DND-41 (cell line): ENCODE results near the gene NUP50.

Experiments
- ATAC-seq: fragments of 200-7000 bp; cut with Tn5 transposase; 3 replicates; pipeline ENCODE4 v1.9.1; 2021; ENCODE audit warnings: low read depth; ENCODE audit not compliant: insufficient read depth
- DNase-seq: peaks from one replicate; pipeline ENCODE4 v3.0.0-alpha.2; 2020
- H2AFZ ChIP-seq: 2 replicates; pipeline ENCODE4 v1.6.0; 2012; ENCODE audit warnings: low read depth, low read length
- H3K27ac ChIP-seq: 2 replicates; pipeline ENCODE4 v1.5.1; 2012; ENCODE audit warnings: low read length, inconsistent platforms
- H3K27me3 ChIP-seq: fragments of 200-600 bp; sonication (generic); 2 replicates; pipeline ENCODE4 v1.6.0; 2012; ENCODE audit warnings: low read length, mild to moderate bottlenecking, inconsistent platforms; ENCODE audit not compliant: insufficient read depth, poor library complexity
- H3K36me3 ChIP-seq: 2 replicates; pipeline ENCODE4 v1.5.1; 2012; ENCODE audit warnings: low read length, inconsistent platforms; ENCODE audit not compliant: insufficient read depth
- H3K4me1 ChIP-seq: 2 replicates; pipeline ENCODE4 v1.5.1; 2012; ENCODE audit warnings: mild to moderate bottlenecking, low read length; ENCODE audit not compliant: insufficient read depth
- H3K4me2 ChIP-seq: 2 replicates; pipeline ENCODE4 v1.6.0; 2012; ENCODE audit warnings: mild to moderate bottlenecking, moderate library complexity, low read length, inconsistent platforms; ENCODE audit not compliant: insufficient read depth
- H3K4me3 ChIP-seq, 2 experiments: fragments of 200-600 bp in 1 of 2; shearing (Covaris generic) in 1 of 2; 2 replicates each; pipeline ENCODE4 v1.5.1; 2012 to 2016; ENCODE audit warnings: inconsistent platforms in 2 of 2, low read length in 2 of 2, mild to moderate bottlenecking in 2 of 2, low read depth in 1 of 2, moderate library complexity in 1 of 2
- H3K79me2 ChIP-seq: 2 replicates; pipeline ENCODE4 v1.6.0; 2012; ENCODE audit warnings: low read length, inconsistent platforms; ENCODE audit not compliant: insufficient read depth
- H3K9ac ChIP-seq: 2 replicates; pipeline ENCODE4 v1.6.0; 2012; ENCODE audit warnings: low read depth, mild to moderate bottlenecking, inconsistent platforms, low read length, moderate library complexity
- H3K9me3 ChIP-seq: 2 replicates; pipeline ENCODE4 v1.5.1; 2012; ENCODE audit warnings: low read length, moderate library complexity, mild to moderate bottlenecking, inconsistent platforms; ENCODE audit not compliant: insufficient read depth, severe bottlenecking
- H4K20me1 ChIP-seq: 2 replicates; pipeline ENCODE4 v1.6.0; 2012; ENCODE audit warnings: low read length; ENCODE audit not compliant: insufficient read depth
- EZH2 ChIP-seq: IDR thresholded peaks from 3 replicates; pipeline ENCODE4 v1.6.1; 2012; ENCODE audit warnings: borderline replicate concordance, low read depth, mild to moderate bottlenecking, moderate library complexity, low read length, inconsistent platforms; ENCODE audit not compliant: severe bottlenecking
- TF ChIP-seq, protein P1 (sequence below): IDR thresholded peaks from 2 replicates; pipeline ENCODE4 v1.5.1; 2012; ENCODE audit warnings: borderline replicate concordance, low read length, moderate library complexity, mild to moderate bottlenecking; ENCODE audit not compliant: poor library complexity, severe bottlenecking; ENCODE audit errors: extremely low read depth

NUP50 gene

DNA sequence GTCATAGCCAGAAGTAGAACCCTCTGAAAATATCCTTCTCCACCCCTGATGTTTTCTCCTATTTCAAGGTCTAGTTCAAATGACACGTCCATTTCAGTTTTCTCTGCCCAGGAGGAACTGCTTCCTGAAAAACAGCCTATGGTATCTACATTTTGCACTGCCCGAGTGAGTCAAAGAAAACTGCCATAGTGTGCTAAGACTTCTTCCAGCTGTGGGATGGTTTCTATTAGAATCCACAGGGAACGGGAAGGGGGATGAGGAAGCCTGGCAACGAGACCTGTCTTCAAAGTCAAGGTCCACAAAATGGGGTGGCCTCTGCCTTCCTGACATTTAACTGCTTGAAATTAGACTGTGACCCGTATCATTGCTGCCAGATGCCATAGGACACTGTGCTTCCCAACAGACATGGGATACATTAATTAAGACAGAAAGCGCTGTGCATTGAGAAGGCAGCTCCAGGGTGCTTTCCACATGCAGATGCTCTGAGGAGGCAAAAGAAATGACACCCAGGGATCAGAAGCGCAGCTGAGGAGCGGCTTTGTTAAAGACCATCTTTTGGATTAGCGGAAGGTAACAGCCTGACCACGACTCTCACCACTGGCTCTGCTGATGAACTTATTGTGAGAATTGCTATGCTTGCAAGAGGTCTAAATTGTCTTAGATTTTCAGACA lies 39.4 kb upstream of the NUP50 start:
- DNase-seq = no peak
- no peak for ATAC-seq
- Histone ChIP-seq H3K79me2 (no peaks in the 10 kb centered on the region), H3K9me3 (no peaks in the 10 kb centered on the region), H3K4me3 (no peak overlapping the region), H3K36me3 (no peaks in the 10 kb centered on the region), H3K4me2 (no peak overlapping the region), H3K4me1 (no peaks in the 10 kb centered on the region), H4K20me1 (no peaks in the 10 kb centered on the region), H3K27ac (no peak overlapping the region), H3K9ac (no peak overlapping the region), H3K27me3 (no peaks in the 10 kb centered on the region), H2AFZ (no peak overlapping the region)
- TF ChIP-seq, protein P1, sequence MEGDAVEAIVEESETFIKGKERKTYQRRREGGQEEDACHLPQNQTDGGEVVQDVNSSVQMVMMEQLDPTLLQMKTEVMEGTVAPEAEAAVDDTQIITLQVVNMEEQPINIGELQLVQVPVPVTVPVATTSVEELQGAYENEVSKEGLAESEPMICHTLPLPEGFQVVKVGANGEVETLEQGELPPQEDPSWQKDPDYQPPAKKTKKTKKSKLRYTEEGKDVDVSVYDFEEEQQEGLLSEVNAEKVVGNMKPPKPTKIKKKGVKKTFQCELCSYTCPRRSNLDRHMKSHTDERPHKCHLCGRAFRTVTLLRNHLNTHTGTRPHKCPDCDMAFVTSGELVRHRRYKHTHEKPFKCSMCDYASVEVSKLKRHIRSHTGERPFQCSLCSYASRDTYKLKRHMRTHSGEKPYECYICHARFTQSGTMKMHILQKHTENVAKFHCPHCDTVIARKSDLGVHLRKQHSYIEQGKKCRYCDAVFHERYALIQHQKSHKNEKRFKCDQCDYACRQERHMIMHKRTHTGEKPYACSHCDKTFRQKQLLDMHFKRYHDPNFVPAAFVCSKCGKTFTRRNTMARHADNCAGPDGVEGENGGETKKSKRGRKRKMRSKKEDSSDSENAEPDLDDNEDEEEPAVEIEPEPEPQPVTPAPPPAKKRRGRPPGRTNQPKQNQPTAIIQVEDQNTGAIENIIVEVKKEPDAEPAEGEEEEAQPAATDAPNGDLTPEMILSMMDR = no peak
- no peak for TF ChIP-seq EZH2

DNA sequence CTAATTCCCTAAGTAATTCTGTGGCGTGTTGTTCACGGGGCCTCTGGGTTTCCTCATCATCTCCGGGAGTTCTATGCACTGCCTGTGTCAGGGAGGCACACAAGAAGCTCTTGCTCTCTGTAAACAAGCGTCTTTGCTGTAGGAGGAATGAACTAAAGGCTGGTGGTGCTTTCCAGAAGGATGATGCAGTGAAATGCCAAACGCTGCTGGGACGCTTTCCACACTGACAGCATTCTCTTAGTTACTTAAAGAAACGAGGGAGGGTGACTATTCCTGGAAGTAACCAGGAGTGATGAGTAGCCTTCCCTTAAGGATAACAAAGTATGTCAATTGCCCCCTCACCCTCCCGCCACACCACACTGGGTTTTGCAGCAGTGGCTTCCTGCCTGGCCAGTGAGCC lies 38.5 kb upstream of the NUP50 start:
- no peaks in the 10 kb centered on the region for H3K27me3 ChIP-seq
- no peak for TF ChIP-seq EZH2
- TF ChIP-seq, protein P1 = no peak
- no peaks in the 10 kb centered on the region for H3K9me3 ChIP-seq
- ATAC-seq (no peak), DNase-seq (no peak)
- H3K4me3 ChIP-seq = no peak overlapping the region
- H2AFZ ChIP-seq = no peak overlapping the region
- no peak overlapping the region for H3K27ac ChIP-seq
- H3K9ac ChIP-seq = no peak overlapping the region
- no peak overlapping the region for H3K4me2 ChIP-seq
- no peaks in the 10 kb centered on the region for H3K79me2 ChIP-seq
- H4K20me1 ChIP-seq = no peaks in the 10 kb centered on the region
- no peaks in the 10 kb centered on the region for H3K36me3 ChIP-seq
- no peaks in the 10 kb centered on the region for H3K4me1 ChIP-seq

DNA sequence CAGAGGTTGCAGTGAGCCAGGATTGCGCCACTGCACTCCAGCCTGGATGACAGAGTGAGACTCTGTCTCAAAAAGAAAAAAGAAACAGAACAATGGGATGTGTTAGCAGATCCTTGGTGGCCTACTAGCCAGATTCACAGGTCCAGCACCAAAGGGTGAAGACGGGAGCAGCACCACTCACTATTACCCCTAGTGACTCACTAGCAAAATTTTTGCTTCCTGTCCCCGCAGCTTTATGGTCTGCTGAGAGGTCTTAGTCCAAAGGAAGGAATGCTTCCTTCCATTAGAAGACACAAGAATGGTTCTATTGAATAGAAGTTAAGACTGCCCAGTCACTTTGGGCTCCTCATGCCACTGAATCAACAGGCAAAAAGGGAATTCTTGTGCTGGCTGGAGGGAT lies 35.9 kb upstream of the NUP50 start:
- DNase-seq = no peak
- Histone ChIP-seq H3K27ac (no peak overlapping the region), H3K4me3 (no peak overlapping the region), H3K9me3 (no peaks in the 10 kb centered on the region), H3K4me1 (no peaks in the 10 kb centered on the region), H3K79me2 (no peaks in the 10 kb centered on the region), H3K27me3 (no peaks in the 10 kb centered on the region), H2AFZ (no peak overlapping the region), H3K9ac (no peak overlapping the region), H4K20me1 (no peaks in the 10 kb centered on the region), H3K4me2 (no peak overlapping the region), H3K36me3 (peaks cover 7% of the 10 kb centered on the region; the same call in 1 of the 2 replicates)
- no peak for ATAC-seq
- no peak for TF ChIP-seq EZH2
- TF ChIP-seq, protein P1 = no peak
